HepG2 (cell line): Measurements from ENCODE around the gene PRKACB.

Source experiments
- FOXM1 ChIP-seq: sonication (generic); formaldehyde crosslinking; IDR thresholded peaks from 2 replicates; pipeline ENCODE4 v1.5.0; 2020; ENCODE audit warnings: missing genetic modification reagents
- MYC ChIP-seq: sonication (generic); formaldehyde crosslinking; IDR thresholded peaks from 2 replicates; pipeline ENCODE4 v1.9.0; 2021; ENCODE audit warnings: missing genetic modification reagents, borderline replicate concordance
- SIN3A ChIP-seq: IDR thresholded peaks from 2 replicates; pipeline ENCODE4 v1.6.1; 2011; ENCODE audit warnings: low read depth, mild to moderate bottlenecking, control low read depth, low read length, borderline replicate concordance
- TP53 ChIP-seq: sonication (generic); formaldehyde crosslinking; conservative IDR thresholded peaks from 2 replicates; pipeline ENCODE4 v1.4.0; 2020; ENCODE audit warnings: missing genetic modification reagents
- ZNF556 ChIP-seq: sonication (generic); formaldehyde crosslinking; IDR thresholded peaks from 2 replicates; pipeline ENCODE4 v1.4.0; 2020; ENCODE audit warnings: mild to moderate bottlenecking, missing genetic modification reagents, borderline replicate concordance
- ZNF629 ChIP-seq: sonication (generic); formaldehyde crosslinking; conservative IDR thresholded peaks from 2 replicates; pipeline ENCODE4 v1.5.0; 2020; ENCODE audit warnings: missing genetic modification reagents
- ZNF674 ChIP-seq: sonication (generic); formaldehyde crosslinking; IDR thresholded peaks from 2 replicates; pipeline ENCODE4 v1.5.0; 2020; ENCODE audit warnings: low read depth, mild to moderate bottlenecking, missing genetic modification reagents
- ZNF737 ChIP-seq: sonication (generic); formaldehyde crosslinking; IDR thresholded peaks from 2 replicates; pipeline ENCODE4 v1.5.0; 2020; ENCODE audit warnings: missing genetic modification reagents, mild to moderate bottlenecking, borderline replicate concordance
- TF ChIP-seq, protein P1 (sequence below): conservative IDR thresholded peaks from 2 replicates; pipeline ENCODE4 v1.6.1; 2018; ENCODE audit warnings: missing genetic modification reagents
- TF ChIP-seq, protein P2 (sequence below): sonication (generic); formaldehyde crosslinking; IDR thresholded peaks from 2 replicates; pipeline ENCODE4 v1.5.1; 2020; ENCODE audit warnings: mild to moderate bottlenecking, missing genetic modification reagents, borderline replicate concordance
- TF ChIP-seq, protein P3 (sequence below): sonication (generic); formaldehyde crosslinking; IDR thresholded peaks from 2 replicates; pipeline ENCODE4 v1.5.0; 2020; ENCODE audit warnings: mild to moderate bottlenecking, low read depth, missing genetic modification reagents, borderline replicate concordance
- TF ChIP-seq, protein P4 (sequence below): sonication (generic); formaldehyde crosslinking; IDR thresholded peaks from 2 replicates; pipeline ENCODE4 v1.5.0; 2020; ENCODE audit warnings: mild to moderate bottlenecking, missing genetic modification reagents, moderate library complexity
- TF ChIP-seq, protein P5 (sequence below): sonication (generic); formaldehyde crosslinking; IDR thresholded peaks from 2 replicates; pipeline ENCODE4 v1.4.0; 2020; ENCODE audit warnings: missing genetic modification reagents
- TF ChIP-seq, protein P6 (sequence below): IDR thresholded peaks from 2 replicates; pipeline ENCODE4 v1.6.1; 2016; ENCODE audit warnings: mild to moderate bottlenecking, missing biosample characterization, missing genetic modification reagents

DNA sequence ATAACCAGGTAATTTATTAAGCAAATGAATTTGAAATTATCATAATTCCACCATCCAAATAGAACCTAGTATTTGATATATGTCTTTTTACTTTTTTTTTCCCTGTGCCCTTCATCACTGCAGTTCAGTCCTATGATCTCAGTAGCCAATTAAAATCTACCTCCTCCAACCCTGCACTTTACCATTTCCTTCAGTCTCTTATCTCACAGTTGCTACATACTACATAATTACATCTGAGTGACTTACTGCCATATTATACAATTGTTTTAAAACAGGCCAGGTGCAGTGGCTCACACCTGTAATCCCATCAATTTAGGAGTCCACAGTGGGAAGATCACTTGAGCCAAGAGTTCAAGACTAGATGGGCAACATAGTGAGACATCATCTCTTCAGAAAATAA, 73.2 kb downstream of the PRKACB start:
- TF ChIP-seq, protein P1, sequence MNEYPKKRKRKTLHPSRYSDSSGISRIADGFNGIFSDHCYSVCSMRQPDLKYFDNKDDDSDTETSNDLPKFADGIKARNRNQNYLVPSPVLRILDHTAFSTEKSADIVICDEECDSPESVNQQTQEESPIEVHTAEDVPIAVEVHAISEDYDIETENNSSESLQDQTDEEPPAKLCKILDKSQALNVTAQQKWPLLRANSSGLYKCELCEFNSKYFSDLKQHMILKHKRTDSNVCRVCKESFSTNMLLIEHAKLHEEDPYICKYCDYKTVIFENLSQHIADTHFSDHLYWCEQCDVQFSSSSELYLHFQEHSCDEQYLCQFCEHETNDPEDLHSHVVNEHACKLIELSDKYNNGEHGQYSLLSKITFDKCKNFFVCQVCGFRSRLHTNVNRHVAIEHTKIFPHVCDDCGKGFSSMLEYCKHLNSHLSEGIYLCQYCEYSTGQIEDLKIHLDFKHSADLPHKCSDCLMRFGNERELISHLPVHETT (CRISPR knock-in tag) = no peak
- TF ChIP-seq, protein P2, sequence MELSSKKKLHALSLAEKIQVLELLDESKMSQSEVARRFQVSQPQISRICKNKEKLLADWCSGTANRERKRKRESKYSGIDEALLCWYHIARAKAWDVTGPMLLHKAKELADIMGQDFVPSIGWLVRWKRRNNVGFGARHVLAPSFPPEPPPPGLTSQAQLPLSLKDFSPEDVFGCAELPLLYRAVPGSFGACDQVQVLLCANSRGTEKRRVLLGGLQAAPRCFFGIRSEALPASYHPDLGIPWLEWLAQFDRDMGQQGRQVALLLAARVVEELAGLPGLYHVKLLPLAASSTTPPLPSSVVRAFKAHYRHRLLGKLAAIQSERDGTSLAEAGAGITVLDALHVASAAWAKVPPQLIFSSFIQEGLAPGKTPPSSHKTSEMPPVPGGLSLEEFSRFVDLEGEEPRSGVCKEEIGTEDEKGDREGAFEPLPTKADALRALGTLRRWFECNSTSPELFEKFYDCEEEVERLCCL (CRISPR knock-in tag) = no peak
- no peak for TF ChIP-seq MYC (CRISPR knock-in tag)
- TF ChIP-seq, protein P3, sequence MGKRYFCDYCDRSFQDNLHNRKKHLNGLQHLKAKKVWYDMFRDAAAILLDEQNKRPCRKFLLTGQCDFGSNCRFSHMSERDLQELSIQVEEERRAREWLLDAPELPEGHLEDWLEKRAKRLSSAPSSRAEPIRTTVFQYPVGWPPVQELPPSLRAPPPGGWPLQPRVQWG (CRISPR knock-in tag) = no peak
- TF ChIP-seq FOXM1 (CRISPR knock-in tag) = no peak
- no peak for TF ChIP-seq SIN3A
- no peak for TF ChIP-seq TP53 (CRISPR knock-in tag)
- no peak for TF ChIP-seq ZNF674 (CRISPR knock-in tag)
- TF ChIP-seq, protein P4, sequence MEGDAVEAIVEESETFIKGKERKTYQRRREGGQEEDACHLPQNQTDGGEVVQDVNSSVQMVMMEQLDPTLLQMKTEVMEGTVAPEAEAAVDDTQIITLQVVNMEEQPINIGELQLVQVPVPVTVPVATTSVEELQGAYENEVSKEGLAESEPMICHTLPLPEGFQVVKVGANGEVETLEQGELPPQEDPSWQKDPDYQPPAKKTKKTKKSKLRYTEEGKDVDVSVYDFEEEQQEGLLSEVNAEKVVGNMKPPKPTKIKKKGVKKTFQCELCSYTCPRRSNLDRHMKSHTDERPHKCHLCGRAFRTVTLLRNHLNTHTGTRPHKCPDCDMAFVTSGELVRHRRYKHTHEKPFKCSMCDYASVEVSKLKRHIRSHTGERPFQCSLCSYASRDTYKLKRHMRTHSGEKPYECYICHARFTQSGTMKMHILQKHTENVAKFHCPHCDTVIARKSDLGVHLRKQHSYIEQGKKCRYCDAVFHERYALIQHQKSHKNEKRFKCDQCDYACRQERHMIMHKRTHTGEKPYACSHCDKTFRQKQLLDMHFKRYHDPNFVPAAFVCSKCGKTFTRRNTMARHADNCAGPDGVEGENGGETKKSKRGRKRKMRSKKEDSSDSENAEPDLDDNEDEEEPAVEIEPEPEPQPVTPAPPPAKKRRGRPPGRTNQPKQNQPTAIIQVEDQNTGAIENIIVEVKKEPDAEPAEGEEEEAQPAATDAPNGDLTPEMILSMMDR (CRISPR knock-in tag) = no peak
- no peak for TF ChIP-seq ZNF556 (CRISPR knock-in tag)
- TF ChIP-seq, protein P5, sequence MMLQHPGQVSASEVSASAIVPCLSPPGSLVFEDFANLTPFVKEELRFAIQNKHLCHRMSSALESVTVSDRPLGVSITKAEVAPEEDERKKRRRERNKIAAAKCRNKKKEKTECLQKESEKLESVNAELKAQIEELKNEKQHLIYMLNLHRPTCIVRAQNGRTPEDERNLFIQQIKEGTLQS (CRISPR knock-in tag) = no peak
- TF ChIP-seq ZNF737 = no peak
- TF ChIP-seq ZNF629 (CRISPR knock-in tag) = no peak
- TF ChIP-seq, protein P6, sequence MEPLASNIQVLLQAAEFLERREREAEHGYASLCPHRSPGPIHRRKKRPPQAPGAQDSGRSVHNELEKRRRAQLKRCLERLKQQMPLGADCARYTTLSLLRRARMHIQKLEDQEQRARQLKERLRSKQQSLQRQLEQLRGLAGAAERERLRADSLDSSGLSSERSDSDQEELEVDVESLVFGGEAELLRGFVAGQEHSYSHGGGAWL = no peak
